G401.6 (cell line): ENCODE results near the gene LAMP2.

Experiments
- FAIRE-seq: peaks from 2 replicates; lab custom pipeline; 2012; peaks lifted over from hg19 to GRCh38; lab: Jason Lieb, UNC

LAMP2 gene

GRCh38 chrX:120456973-120457372 is 12.1 kb downstream of the LAMP2 start:
- FAIRE-seq = no peak

GRCh38 chrX:120453985-120454384 is 15.1 kb downstream of the LAMP2 start:
- no peak for FAIRE-seq

- no peak for FAIRE-seq
These were observed 17.0 kb downstream of the LAMP2 start for GRCh38 chrX:120452131-120452530.

GRCh38 chrX:120450163-120450562 is 18.9 kb downstream of the LAMP2 start:
- peak; percentile 17 for FAIRE-seq

- FAIRE-seq = no peak
These were observed 22.6 kb downstream of the LAMP2 start for GRCh38 chrX:120446498-120446897.

GRCh38 chrX:120439921-120440320 is 29.2 kb downstream of the LAMP2 start:
- FAIRE-seq = no peak

GRCh38 chrX:120429776-120430540 is 39.1 kb downstream of the LAMP2 start:
- FAIRE-seq = no peak

- no peak for FAIRE-seq
These were observed 40.8 kb downstream of the LAMP2 start for GRCh38 chrX:120428309-120428708.

GRCh38 chrX:120426599-120426998 is 42.5 kb downstream of the LAMP2 start:
- no peak for FAIRE-seq

GRCh38 chrX:120419463-120419862 is 49.6 kb downstream of the LAMP2 start:
- no peak for FAIRE-seq

- FAIRE-seq = no peak
These were observed 60.9 kb downstream of the LAMP2 start for GRCh38 chrX:120408168-120408567.

- no peak for FAIRE-seq
These were observed 62.5 kb downstream of the LAMP2 start for GRCh38 chrX:120406638-120407037.

- no peak for FAIRE-seq
These were observed 66.7 kb downstream of the LAMP2 start for GRCh38 chrX:120402369-120402768.

- FAIRE-seq = no peak
These were observed 67.8 kb downstream of the LAMP2 start for GRCh38 chrX:120401301-120401700.

- no peak for FAIRE-seq
These were observed 88.4 kb downstream of the LAMP2 start for GRCh38 chrX:120380699-120381098.

- no peak for FAIRE-seq
These were observed 89.0 kb downstream of the LAMP2 start for GRCh38 chrX:120379937-120380681.

GRCh38 chrX:120378570-120378969 is 90.5 kb downstream of the LAMP2 start:
- FAIRE-seq = no peak
